Measurements from ENCODE around the gene CLEC2D. TPM values are rescaled to one million over a fixed set of nuclear protein-coding genes. Genes with fewer than 3 reads are reported as not detected.
"Not testable (repeated sequence)": the region's sequence is repeated elsewhere in the genome, so short reads cannot be mapped to it uniquely, and the experiment has no call there.

CLEC2D gene
- total RNA-seq, 1 experiment from 2014 or later = 0.34 TPM

- DNase-seq (ENCODE audit: low read depth) = no peak
These were observed 30.5 kb downstream of the CLEC2D start for GRCh38 chr12:9699898-9700605.

GRCh38 chr12:9700606-9700956 lies 31.1 kb downstream of the CLEC2D start:
- no peak for DNase-seq (ENCODE audit: low read depth)

DNA sequence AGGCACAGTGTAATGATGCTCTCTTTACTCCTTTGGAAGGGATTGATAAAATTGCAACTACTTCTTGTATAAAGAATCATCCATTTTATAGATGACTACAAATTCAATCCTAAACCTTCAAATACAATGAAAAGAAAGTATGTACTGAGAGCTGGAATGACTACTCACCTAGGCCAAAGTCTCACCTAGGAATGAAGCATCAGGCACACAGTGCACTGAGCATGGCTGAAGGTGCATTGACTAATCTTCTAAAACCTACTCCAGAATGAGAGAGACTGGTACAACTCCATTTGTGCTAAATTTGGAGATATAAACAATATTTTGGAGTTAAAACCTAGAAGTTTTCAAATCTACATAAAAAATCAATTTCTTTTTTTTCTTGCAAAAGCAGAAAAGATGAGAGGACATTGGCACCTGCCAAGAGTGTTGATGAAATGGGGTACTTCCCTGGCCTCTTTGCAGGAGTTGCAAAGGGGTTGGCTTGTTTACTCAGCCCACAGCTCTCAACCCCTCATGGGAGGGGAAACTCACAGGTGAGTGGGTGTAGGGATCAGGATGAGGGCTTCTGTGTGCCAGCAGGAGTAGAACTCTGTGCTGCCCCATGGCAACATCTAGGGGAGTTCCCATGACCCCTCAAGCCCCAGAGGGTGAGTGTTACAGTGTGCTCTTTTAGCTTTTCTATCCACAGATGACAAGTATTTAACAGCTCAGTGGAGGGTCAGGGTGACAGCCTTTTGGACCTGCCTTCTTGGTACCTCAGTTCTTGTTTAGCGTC lies 32.1 kb downstream of the CLEC2D start:
- DNase-seq (ENCODE audit: low read depth) = no peak

DNA sequence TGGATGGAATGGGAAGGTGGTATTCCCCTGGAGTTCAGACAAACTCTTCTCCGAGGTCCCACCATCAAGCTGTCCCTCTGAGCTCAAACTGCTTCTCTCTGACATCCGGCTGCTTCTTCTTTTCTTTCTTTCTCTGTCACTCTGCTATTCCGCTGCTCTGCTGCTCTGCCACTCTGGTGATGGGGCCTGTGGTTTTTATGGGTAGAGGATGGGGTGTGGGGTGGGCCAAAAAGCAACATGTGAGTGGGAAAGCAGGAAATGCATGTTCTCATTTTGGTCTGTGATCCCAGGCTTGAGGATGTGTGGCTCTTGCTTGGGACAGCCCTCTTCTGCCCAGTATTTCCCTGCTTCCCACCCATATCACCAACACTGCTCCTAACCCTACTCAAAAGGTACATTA lies 32.7 kb downstream of the CLEC2D start:
- DNase-seq (ENCODE audit: low read depth) = no peak

DNA sequence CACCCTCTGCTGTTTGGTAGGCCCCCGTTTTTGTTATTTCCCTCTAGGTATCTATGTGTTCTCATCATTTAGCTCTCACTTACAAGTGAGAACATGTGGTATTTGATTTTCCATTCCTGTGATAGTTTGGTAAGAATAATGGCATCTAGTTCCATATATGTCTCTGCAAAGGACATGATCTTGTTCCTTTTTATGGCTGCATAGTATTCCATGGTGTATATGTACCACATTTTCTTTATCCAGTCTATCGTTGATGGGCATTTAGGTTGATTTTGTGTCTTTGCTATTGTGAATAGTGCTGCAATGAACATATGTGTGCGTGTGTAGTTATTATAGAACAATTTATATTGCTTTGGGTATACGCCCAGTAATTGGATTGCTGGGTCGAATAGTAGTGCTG lies 35.0 kb downstream of the CLEC2D start:
- not testable (repeated sequence) for DNase-seq (ENCODE audit: low read depth)

- DNase-seq (ENCODE audit: low read depth) = no peak
These were observed 36.7 kb downstream of the CLEC2D start for GRCh38 chr12:9706086-9706685.

GRCh38 chr12:9707356-9707755 lies 37.8 kb downstream of the CLEC2D start:
- DNase-seq (ENCODE audit: low read depth) = no peak

GRCh38 chr12:9707864-9708808 lies 38.6 kb downstream of the CLEC2D start:
- DNase-seq (ENCODE audit: low read depth) = peak; percentile 22

GRCh38 chr12:9708853-9709252 lies 39.3 kb downstream of the CLEC2D start:
- DNase-seq (ENCODE audit: low read depth) = no peak

DNA sequence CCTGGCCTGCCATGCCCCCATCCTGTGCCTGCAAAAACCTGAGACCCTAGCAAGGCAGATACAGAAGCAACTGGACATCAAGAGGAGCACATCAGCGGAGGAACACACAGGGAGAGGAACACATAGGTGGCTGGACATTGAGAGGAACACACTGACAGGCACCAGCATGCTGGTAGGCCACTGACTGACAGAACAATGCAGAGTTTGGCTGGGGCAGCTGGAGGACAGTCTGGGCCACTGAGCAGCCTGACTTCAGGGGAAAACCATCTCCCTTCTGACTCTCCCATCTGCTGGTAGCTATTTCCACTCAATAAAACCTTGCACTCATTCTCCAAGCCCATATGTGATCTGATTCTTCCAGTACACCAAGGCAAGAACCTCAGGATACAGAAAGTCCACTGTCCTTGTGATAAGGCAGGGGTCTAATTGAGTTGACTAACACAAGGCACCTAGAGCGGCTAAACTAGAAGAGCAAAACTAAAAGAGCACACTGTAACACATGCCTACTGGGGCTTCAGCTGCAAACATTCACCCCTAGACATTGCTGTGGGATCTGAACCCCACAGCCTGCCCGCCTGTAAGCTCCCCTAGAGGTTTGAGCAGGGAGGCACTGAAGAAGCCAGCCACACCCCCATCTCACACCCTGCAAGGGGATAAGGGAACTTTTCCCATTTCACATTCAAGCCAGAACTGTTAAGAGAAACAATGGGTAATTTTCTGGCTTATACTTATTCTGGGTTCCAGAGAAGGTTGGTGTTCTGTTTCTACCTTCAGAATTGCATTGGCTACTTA lies 41.3 kb downstream of the CLEC2D start:
- DNase-seq (ENCODE audit: low read depth) = no peak

DNA sequence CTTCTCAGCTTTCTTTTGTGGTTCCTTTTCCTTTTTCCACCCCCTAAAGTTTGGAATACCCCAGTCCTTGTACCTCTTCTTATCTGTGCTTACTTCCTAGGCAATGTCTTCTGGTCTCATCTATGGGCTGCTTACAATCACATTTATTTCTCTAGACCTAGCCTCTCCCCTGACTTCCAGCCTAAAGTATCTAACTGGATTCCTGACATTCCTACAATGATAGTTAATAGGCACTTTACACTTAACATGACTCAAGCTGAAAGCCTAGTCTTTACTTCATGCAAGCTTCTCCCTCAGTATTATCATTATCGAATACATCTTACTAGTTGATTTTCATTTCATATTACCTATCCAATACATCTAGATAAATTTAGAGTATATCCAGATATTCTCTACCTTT lies 42.2 kb downstream of the CLEC2D start:
- no peak for DNase-seq (ENCODE audit: low read depth)

- DNase-seq (ENCODE audit: low read depth) = not testable (repeated sequence)
These were observed 43.6 kb downstream of the CLEC2D start for GRCh38 chr12:9713032-9713558.

DNA sequence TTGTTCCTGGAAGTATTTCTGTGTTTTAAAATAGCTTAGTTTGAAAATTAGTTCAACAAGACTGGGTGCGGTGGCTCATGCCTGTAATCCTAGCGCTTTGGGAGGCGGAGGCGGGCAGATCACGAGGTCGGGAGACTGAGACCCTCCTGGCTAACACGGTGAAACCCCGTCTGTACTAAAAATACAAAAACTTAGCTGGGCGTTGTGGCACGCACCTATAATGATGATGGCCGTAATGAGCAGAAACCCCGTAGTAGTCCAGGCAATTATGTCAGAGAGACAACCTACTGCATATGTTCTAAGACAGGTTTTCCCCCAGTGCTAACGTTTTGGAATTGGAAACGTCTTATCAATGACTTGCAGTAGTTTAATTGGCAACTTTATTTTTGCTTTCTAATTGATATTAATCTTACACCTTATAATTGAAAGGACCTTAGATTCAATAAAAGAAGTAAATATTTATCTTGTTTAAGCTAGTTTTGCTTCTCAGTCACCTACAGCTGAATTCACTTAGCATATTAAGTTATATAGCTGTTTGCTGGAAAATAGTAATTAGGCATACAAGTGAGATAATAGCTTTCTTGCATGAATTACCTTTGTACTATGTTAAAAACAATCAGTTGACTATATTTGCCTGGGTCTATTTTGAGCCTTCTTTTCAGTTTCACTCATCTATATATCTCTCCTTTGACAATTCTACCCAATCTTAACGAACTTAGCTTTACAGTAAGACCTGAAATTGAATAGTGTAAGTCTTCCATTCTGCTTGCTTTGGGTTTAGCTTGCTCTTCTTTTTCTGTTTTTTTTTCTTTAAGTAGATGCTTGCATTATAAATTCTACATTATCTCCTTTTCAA lies 47.8 kb downstream of the CLEC2D start:
- no peak for DNase-seq (ENCODE audit: low read depth)

DNA sequence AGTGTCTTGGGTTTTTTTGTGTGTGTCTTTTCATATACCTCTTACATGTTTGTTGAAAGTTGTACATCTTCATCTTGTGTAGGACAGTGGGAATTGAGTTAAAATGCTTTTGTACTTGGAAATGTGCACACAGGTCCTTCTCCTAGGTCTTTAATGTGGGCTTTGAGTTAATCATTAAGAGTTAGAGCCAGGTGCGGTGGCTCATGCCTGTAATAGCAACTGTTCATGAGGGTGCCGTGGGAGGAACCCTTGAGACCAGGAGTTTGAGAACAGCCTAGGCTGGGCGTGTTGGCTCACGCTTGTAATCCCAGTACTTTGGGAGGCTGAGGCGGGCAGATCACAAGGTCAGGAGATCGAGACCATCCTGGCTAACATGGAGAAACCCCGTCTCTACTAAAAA lies 49.5 kb downstream of the CLEC2D start:
- no peak for DNase-seq (ENCODE audit: low read depth)

GRCh38 chr12:9719790-9720189 lies 50.3 kb downstream of the CLEC2D start:
- DNase-seq (ENCODE audit: low read depth) = no peak

GRCh38 chr12:9721394-9722092 lies 52.0 kb downstream of the CLEC2D start:
- DNase-seq (ENCODE audit: low read depth) = no peak

DNA sequence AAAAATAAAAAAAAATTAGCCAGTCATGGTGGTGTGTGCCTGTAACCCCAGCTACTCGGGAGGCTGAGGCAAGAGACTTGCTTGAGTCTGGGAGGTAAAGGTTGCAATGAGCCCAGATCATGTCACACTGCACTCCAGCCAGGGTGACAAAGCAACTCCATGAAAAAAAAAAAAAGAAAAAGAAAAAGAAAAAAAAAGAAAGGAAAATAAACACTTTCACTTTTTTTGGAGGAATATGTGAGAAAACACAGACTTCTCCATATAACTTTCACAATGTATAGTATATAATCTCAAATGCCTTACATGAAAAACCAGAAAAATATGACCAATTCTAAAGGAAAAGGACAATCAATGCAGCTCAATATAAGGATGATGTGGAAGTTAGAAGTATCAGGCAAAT lies 54.5 kb downstream of the CLEC2D start:
- no peak for DNase-seq (ENCODE audit: low read depth)

DNA sequence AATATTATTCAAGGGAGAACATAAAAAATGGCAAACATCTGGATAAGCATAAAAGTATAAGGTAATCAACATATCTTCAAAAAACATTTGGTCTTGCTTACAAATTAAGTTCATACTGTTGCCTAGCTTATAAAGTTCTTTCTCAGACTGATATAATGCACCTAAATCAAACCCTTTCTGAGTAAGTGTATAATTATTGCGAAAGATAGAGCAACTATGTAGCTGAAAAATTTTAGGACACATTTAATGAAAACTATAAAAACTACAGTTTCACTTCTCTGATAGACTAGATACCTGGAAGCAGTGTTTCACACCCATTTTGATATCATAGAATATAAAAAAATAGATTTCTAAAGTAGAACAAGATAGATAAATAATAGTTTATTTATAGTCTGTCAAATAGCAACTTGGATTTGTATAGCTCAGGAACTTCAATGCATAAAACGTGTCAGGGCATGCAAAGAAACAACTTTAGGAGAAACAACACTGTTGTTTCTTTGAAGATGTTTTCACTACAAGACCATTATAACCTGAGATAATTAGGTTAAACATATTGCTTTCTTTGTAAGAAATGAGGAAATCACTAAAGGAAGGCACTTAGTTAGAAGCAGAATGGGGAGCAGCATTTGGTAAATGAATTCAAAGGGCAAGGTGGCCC lies 55.8 kb downstream of the CLEC2D start:
- no peak for DNase-seq (ENCODE audit: low read depth)

GRCh38 chr12:9727813-9728212 lies 58.3 kb downstream of the CLEC2D start:
- DNase-seq (ENCODE audit: low read depth) = no peak
